ENCODE data around the gene DMC1. TPM values are rescaled to one million over a fixed set of nuclear protein-coding genes. Genes with fewer than 3 reads are reported as not detected.
"Not testable (repeated sequence)": the region's sequence is repeated elsewhere in the genome, so short reads cannot be mapped to it uniquely, and the experiment has no call there.

Gene DMC1
- total RNA-seq, 4 donors from 2014 or later = 0.84 to 1.4 (median 0.84) TPM; not detected in 1

- ATAC-seq (ENCODE audit: low FRiP score) (no peak), DNase-seq (ENCODE audit: low spot score) (no peak)
- no peak for TF ChIP-seq CTCF (IDR thresholded peaks at IDR 0.05)
Measured at GRCh38 chr22:38601221-38601764, 31.3 kb upstream of the DMC1 start.

- DNase-seq (ENCODE audit: low spot score) (no peak), ATAC-seq (ENCODE audit: low FRiP score) (no peak)
- no peak for TF ChIP-seq CTCF (IDR thresholded peaks at IDR 0.05)
Measured at GRCh38 chr22:38599466-38599865, 29.5 kb upstream of the DMC1 start.

- DNase-seq (ENCODE audit: low spot score); ATAC-seq (ENCODE audit: low FRiP score): not testable (repeated sequence)
Measured at GRCh38 chr22:38582923-38583322, 12.9 kb upstream of the DMC1 start.

- ATAC-seq (ENCODE audit: low FRiP score) (no peak), DNase-seq (ENCODE audit: low spot score) (no peak)
- TF ChIP-seq CTCF (IDR thresholded peaks at IDR 0.05) = no peak
Measured at GRCh38 chr22:38578505-38578904, 8.5 kb upstream of the DMC1 start.

- ATAC-seq (ENCODE audit: low FRiP score) (no peak), DNase-seq (ENCODE audit: low spot score) (no peak)
- TF ChIP-seq CTCF (IDR thresholded peaks at IDR 0.05) = no peak
Measured at GRCh38 chr22:38572065-38572464, 2.1 kb upstream of the DMC1 start.

GRCh38 chr22:38570779-38571364 lies 889 bp upstream of the DMC1 start:
- DNase-seq (ENCODE audit: low spot score) (no peak), ATAC-seq (ENCODE audit: low FRiP score) (peak; percentile 3)
- no peak for TF ChIP-seq CTCF (IDR thresholded peaks at IDR 0.05)

- no peak for TF ChIP-seq CTCF (IDR thresholded peaks at IDR 0.05)
- ATAC-seq (ENCODE audit: low FRiP score) (no peak), DNase-seq (ENCODE audit: low spot score) (no peak)
Measured at GRCh38 chr22:38569181-38569971, 607 bp downstream of the DMC1 start.

Measured in omental fat pad (tissue), 4 donors.